Gastroesophageal sphincter (tissue), 3 donors: ENCODE results near the gene CBARP.

Experiments
- EP300 ChIP-seq: sonication (generic); formaldehyde crosslinking; IDR thresholded peaks from one replicate; pipeline ENCODE4 v1.6.1; 2017; ENCODE audit warnings: antibody characterized with exemption, mild to moderate bottlenecking
- POLR2A ChIP-seq, 2 donors: fragments of 450-650 bp; IDR thresholded peaks; one replicate each; pipeline ENCODE4 v1.6.1; 2017; ENCODE audit warnings: antibody characterized with exemption in 2 of 2, mild to moderate bottlenecking in 2 of 2, moderate library complexity in 1 of 2
- TF ChIP-seq, protein P1 (sequence below), 4 experiments: fragments of 200-600 bp in 2 of 4; fragments of 450-650 bp in 2 of 4; sonication (generic) in 1 of 4; IDR thresholded peaks; one replicate each; pipeline ENCODE4 v1.5.1; 2017 to 2019; ENCODE audit warnings: antibody characterized with exemption in 4 of 4, mild to moderate bottlenecking in 2 of 4, moderate library complexity in 2 of 4

- TF ChIP-seq, protein P1, sequence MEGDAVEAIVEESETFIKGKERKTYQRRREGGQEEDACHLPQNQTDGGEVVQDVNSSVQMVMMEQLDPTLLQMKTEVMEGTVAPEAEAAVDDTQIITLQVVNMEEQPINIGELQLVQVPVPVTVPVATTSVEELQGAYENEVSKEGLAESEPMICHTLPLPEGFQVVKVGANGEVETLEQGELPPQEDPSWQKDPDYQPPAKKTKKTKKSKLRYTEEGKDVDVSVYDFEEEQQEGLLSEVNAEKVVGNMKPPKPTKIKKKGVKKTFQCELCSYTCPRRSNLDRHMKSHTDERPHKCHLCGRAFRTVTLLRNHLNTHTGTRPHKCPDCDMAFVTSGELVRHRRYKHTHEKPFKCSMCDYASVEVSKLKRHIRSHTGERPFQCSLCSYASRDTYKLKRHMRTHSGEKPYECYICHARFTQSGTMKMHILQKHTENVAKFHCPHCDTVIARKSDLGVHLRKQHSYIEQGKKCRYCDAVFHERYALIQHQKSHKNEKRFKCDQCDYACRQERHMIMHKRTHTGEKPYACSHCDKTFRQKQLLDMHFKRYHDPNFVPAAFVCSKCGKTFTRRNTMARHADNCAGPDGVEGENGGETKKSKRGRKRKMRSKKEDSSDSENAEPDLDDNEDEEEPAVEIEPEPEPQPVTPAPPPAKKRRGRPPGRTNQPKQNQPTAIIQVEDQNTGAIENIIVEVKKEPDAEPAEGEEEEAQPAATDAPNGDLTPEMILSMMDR (IDR thresholded peaks at IDR 0.05), result no peak
- TF ChIP-seq EP300 (no peak), POLR2A (IDR thresholded peaks at IDR 0.05) (no peak)
Observed at GRCh38 chr19:1263188-1263587, 25.4 kb upstream of the CBARP start.
